IMR-90 (cell line): ENCODE measurements around the gene LY6G6F. TPM values are rescaled to one million over a fixed set of nuclear protein-coding genes. Genes with fewer than 3 reads are reported as not detected.

Source experiments
- ATAC-seq: fragments of 200-7000 bp; cut with Tn5 transposase; 2 replicates; pipeline ENCODE4 v1.9.1; 2020; ENCODE audit warnings: low read depth, mild to moderate bottlenecking, moderate library complexity
- BruUV-seq: library from RNA; stranded (reverse); fragments of 400-500 nt; replicated peaks from 2 replicates; lab custom pipeline; 2021; lab: Mats Ljungman, UMichigan
- CTCF ChIA-PET: fragments of 300-600 bp; formaldehyde crosslinking; extraction: SDS; loops from one replicate; lab custom pipeline; 2021; ENCODE audit warnings: antibody characterized with exemption; lab: Yijun Ruan, JAX
- POLR2A ChIA-PET: fragments of 300-600 bp; sonication (Branson Sonifier 250); formaldehyde crosslinking; loops from one replicate; lab custom pipeline; 2022; ENCODE audit warnings: antibody characterized with exemption; ENCODE audit not compliant: unreplicated experiment; lab: Charles Lee
- DNase-seq: peaks from one replicate; pipeline ENCODE4 v3.0.0; 2013
- H2AFZ ChIP-seq: replicated peaks from 2 replicates; pipeline ENCODE3; 2013; ENCODE audit warnings: low read length, mild to moderate bottlenecking; ENCODE audit not compliant: poor library complexity
- H2AK5ac ChIP-seq: 2 replicates; pipeline ENCODE4 v1.6.1; 2013; ENCODE audit warnings: low read depth, low read length, inconsistent platforms
- H2AK9ac ChIP-seq: replicated peaks from 2 replicates; pipeline ENCODE3; 2013; ENCODE audit warnings: mild to moderate bottlenecking, low read depth, low read length, moderate library complexity; ENCODE audit not compliant: poor library complexity
- H2BK120ac ChIP-seq: 2 replicates; pipeline ENCODE4 v1.6.1; 2013; ENCODE audit warnings: low read depth, low read length, inconsistent platforms
- H2BK15ac ChIP-seq: 3 replicates; pipeline ENCODE4 v1.6.1; 2013; ENCODE audit warnings: low read depth, low read length, inconsistent platforms
- H2BK20ac ChIP-seq: 2 replicates; pipeline ENCODE4 v1.6.1; 2013; ENCODE audit warnings: low read depth, mild to moderate bottlenecking, inconsistent platforms, low read length, moderate library complexity
- H2BK5ac ChIP-seq: 2 replicates; pipeline ENCODE4 v1.6.1; 2013; ENCODE audit warnings: mild to moderate bottlenecking, low read depth, low read length, inconsistent platforms; ENCODE audit not compliant: poor library complexity, severe bottlenecking
- H3K14ac ChIP-seq: replicated peaks from 2 replicates; pipeline ENCODE4 v1.6.1; 2013; ENCODE audit warnings: low read depth, low read length, inconsistent platforms
- H3K18ac ChIP-seq: 2 replicates; pipeline ENCODE4 v1.6.1; 2013; ENCODE audit warnings: low read depth, low read length, control low read depth
- H3K23ac ChIP-seq: 2 replicates; pipeline ENCODE4 v1.6.1; 2013; ENCODE audit warnings: low read depth, low read length, inconsistent platforms
- H3K27ac ChIP-seq: 2 replicates; pipeline ENCODE4 v1.5.1; 2013; ENCODE audit warnings: mild to moderate bottlenecking, control low read depth, low read length; ENCODE audit not compliant: insufficient read depth
- H3K27me3 ChIP-seq: 2 replicates; pipeline ENCODE4 v1.6.1; 2013; ENCODE audit warnings: low read length; ENCODE audit not compliant: control insufficient read depth, insufficient read depth
- H3K36me3 ChIP-seq: 2 replicates; pipeline ENCODE4 v1.6.1; 2013; ENCODE audit warnings: low read length, mixed read lengths; ENCODE audit not compliant: control insufficient read depth, insufficient read depth
- H3K4ac ChIP-seq: 2 replicates; pipeline ENCODE4 v1.6.1; 2013; ENCODE audit warnings: low read depth, low read length, inconsistent platforms
- H3K4me1 ChIP-seq: 2 replicates; pipeline ENCODE4 v1.6.1; 2013; ENCODE audit warnings: low read length, mixed read lengths; ENCODE audit not compliant: control insufficient read depth, insufficient read depth
- H3K4me2 ChIP-seq: 2 replicates; pipeline ENCODE4 v1.6.1; 2013; ENCODE audit warnings: low read depth, mild to moderate bottlenecking, control low read depth, low read length, moderate library complexity
- H3K4me3 ChIP-seq: 2 replicates; pipeline ENCODE4 v1.5.1; 2013; ENCODE audit warnings: low read depth, mild to moderate bottlenecking, control low read depth, low read length, moderate library complexity; ENCODE audit not compliant: insufficient read depth
- H3K56ac ChIP-seq: 2 replicates; pipeline ENCODE4 v1.6.1; 2013; ENCODE audit warnings: low read length, inconsistent platforms; ENCODE audit not compliant: insufficient read depth; ENCODE audit errors: extremely low read depth
- H3K79me1 ChIP-seq, 2 experiments: 2 replicates each; pipeline ENCODE4 v1.6.1; 2013; ENCODE audit warnings: low read length in 2 of 2, inconsistent platforms in 1 of 2, low read depth in 1 of 2
- H3K9ac ChIP-seq: 2 replicates; pipeline ENCODE4 v1.6.1; 2013; ENCODE audit warnings: low read depth, low read length, control low read depth
- H3K9me1 ChIP-seq: 2 replicates; pipeline ENCODE4 v1.6.1; 2013; ENCODE audit warnings: low read length, inconsistent platforms; ENCODE audit not compliant: insufficient read depth
- H3K9me3 ChIP-seq: 2 replicates; pipeline ENCODE4 v1.6.1; 2013; ENCODE audit warnings: low read length; ENCODE audit not compliant: control insufficient read depth, insufficient read depth
- H4K20me1 ChIP-seq: 2 replicates; pipeline ENCODE4 v1.6.1; 2013; ENCODE audit warnings: low read length, inconsistent platforms; ENCODE audit not compliant: insufficient read depth
- H4K5ac ChIP-seq: 2 replicates; pipeline ENCODE4 v1.6.1; 2013; ENCODE audit warnings: mild to moderate bottlenecking, low read depth, low read length, control low read depth
- H4K8ac ChIP-seq, 2 experiments: 2 replicates each; pipeline ENCODE4 v1.6.1; 2013; ENCODE audit warnings: low read depth in 2 of 2, low read length in 2 of 2, control low read depth in 1 of 2, inconsistent platforms in 1 of 2
- H4K91ac ChIP-seq: 2 replicates; pipeline ENCODE4 v1.6.1; 2013; ENCODE audit warnings: low read depth, low read length, inconsistent platforms; ENCODE audit not compliant: insufficient read depth
- BHLHE40 ChIP-seq: fragments of 150-350 bp; IDR thresholded peaks from 2 replicates; pipeline ENCODE4 v1.6.1; 2016; ENCODE audit warnings: mild to moderate bottlenecking, low read depth, low read length
- CEBPB ChIP-seq: IDR thresholded peaks from 2 replicates; pipeline ENCODE4 v1.6.1; 2012; ENCODE audit warnings: low read depth, low read length, improper control_type of control experiment
- CHD1 ChIP-seq: IDR thresholded peaks from 2 replicates; pipeline ENCODE4 v1.6.1; 2012; ENCODE audit warnings: low read depth, low read length, improper control_type of control experiment
- CTCF ChIP-seq: conservative IDR thresholded peaks from 2 replicates; pipeline ENCODE4 v1.5.1; 2012; ENCODE audit warnings: mild to moderate bottlenecking, low read depth, low read length, improper control_type of control experiment
- ELK1 ChIP-seq: fragments of 150-350 bp; IDR thresholded peaks from 2 replicates; pipeline ENCODE4 v1.6.1; 2016; ENCODE audit warnings: low read depth, mild to moderate bottlenecking, low read length, moderate library complexity, borderline replicate concordance
- FOS ChIP-seq: fragments of 150-350 bp; IDR thresholded peaks from 2 replicates; pipeline ENCODE4 v1.6.1; 2016; ENCODE audit warnings: low read depth, low read length
- MAFK ChIP-seq: IDR thresholded peaks from 2 replicates; pipeline ENCODE4 v1.6.1; 2012; ENCODE audit warnings: low read depth, low read length, improper control_type of control experiment
- NFE2L2 ChIP-seq: fragments of 150-350 bp; IDR thresholded peaks from 2 replicates; pipeline ENCODE4 v1.6.1; 2016; ENCODE audit warnings: low read depth, mild to moderate bottlenecking, low read length
- POLR2A ChIP-seq: IDR thresholded peaks from 2 replicates; pipeline ENCODE4 v1.6.1; 2012; ENCODE audit warnings: mild to moderate bottlenecking, low read depth, low read length
- RFX5 ChIP-seq: IDR thresholded peaks from 2 replicates; pipeline ENCODE4 v1.8.0; 2012; ENCODE audit warnings: low read depth, mild to moderate bottlenecking, low read length, moderate library complexity
- SMC3 ChIP-seq: fragments of 150-350 bp; IDR thresholded peaks from 2 replicates; pipeline ENCODE4 v1.6.1; 2016; ENCODE audit warnings: low read depth, mild to moderate bottlenecking, antibody characterized with exemption, low read length, moderate library complexity
- WGBS, 2 experiments: methylation state at CpG; one replicate each; pipeline versions ENCODE4 v1.1.5 to v1.1.7; 2013; ENCODE audit warnings: missing lambda C conversion rate in 2 of 2; ENCODE audit not compliant: insufficient read length in 1 of 2; ENCODE audit errors: extremely low coverage in 2 of 2; 5-methylcytosine and 5-hydroxymethylcytosine counted together
- dilution Hi-C: fragments of 300-500 bp; cut with HindIII; formaldehyde crosslinking; loops from one replicate; pipeline ENCODE4 v1.14.3; 2018; ENCODE audit warnings: low sequenced_read_pairs; ENCODE audit not compliant: unreplicated experiment
- in situ Hi-C: fragments of 300-500 bp; cut with MboI; formaldehyde crosslinking; loops from 3 replicates; pipeline ENCODE4 v1.14.3; 2019; ENCODE audit warnings: low sequenced_read_pairs, inconsistent platforms, mixed read lengths
- intact Hi-C: fragments of 100-400 bp; cut with micrococcal nuclease; formaldehyde crosslinking; loops from 2 replicates; pipeline ENCODE4 v1.10.0; 2022
- polyA plus RNA-seq, 3 experiments: library from polyadenylated mRNA; depleted of rRNA; stranded (reverse); fragments of >200 nt; gene quantifications; 2 replicates each; pipeline ENCODE4 v1.2.3, GENCODE V29; 2012; ENCODE audit warnings: low replicate concordance in 1 of 3
- total RNA-seq: library from RNA; depleted of rRNA; stranded (reverse); fragments of >200 nt; gene quantifications from 2 replicates; pipeline ENCODE4 v1.2.3, GENCODE V29; 2012

Gene LY6G6F
- total and polyA plus RNA-seq, 2 of the 4 experiments (the other 2 are of a cell fraction) = not detected

GRCh38 chr6:31744422-31744821, 37.8 kb downstream of the LY6G6F start:
- 86% methylated on average over 1 of the region's 1 CpG; no CpG with 5 or more reads in 1 of the 2 experiments for WGBS, 2 experiments

More at GRCh38 chr6:31744422-31744821, 37.8 kb downstream of the LY6G6F start:
- no peak overlapping the region for H3K18ac ChIP-seq
- no peak overlapping the region for H2BK15ac ChIP-seq
- H4K5ac ChIP-seq = no peak overlapping the region
- no TSS peak for BruUV-seq
- H3K4me3 ChIP-seq = no peak overlapping the region
- H3K14ac ChIP-seq = no peak overlapping the region
- no peak overlapping the region for H3K23ac ChIP-seq
- H2BK20ac ChIP-seq = no peak overlapping the region
- no peak overlapping the region for H3K27ac ChIP-seq
- no peak overlapping the region for H2AK9ac ChIP-seq
- intact Hi-C loops (no loop called here), dilution Hi-C loops (no loop called here), in situ Hi-C loops (no loop called here)
- H3K4ac ChIP-seq = no peak overlapping the region
- no peak overlapping the region for H2BK120ac ChIP-seq
- no peaks in the 10 kb centered on the region; the same call in 1 of the 2 replicates for H3K4me1 ChIP-seq
- no peaks in the 10 kb centered on the region for H3K27me3 ChIP-seq
- H2AK5ac ChIP-seq = no peak overlapping the region
- peaks cover 3% of the 10 kb centered on the region for H3K36me3 ChIP-seq
- no peaks in the 10 kb centered on the region for H4K20me1 ChIP-seq
- no peak overlapping the region for H2BK5ac ChIP-seq
- DNase-seq = no peak
- CTCF ChIA-PET = no interaction called here
- no peak overlapping the region for H2AFZ ChIP-seq
- POLR2A ChIA-PET = no interaction called here
- peaks cover 3% of the 10 kb centered on the region for H3K9me1 ChIP-seq
- H4K91ac ChIP-seq = no peak overlapping the region
- peaks cover 4 to 19% of the 10 kb centered on the region in 2 experiments; a peak in 3 of 4 replicates for H3K79me1 ChIP-seq
- H3K9me3 ChIP-seq = no peaks in the 10 kb centered on the region
- TF ChIP-seq CTCF = no peak
- TF ChIP-seq NFE2L2 = no peak
- no peak for TF ChIP-seq POLR2A
- no peak for TF ChIP-seq MAFK
- no peak for TF ChIP-seq FOS
- no peak for TF ChIP-seq CEBPB
- no peak for TF ChIP-seq SMC3
- TF ChIP-seq BHLHE40 = no peak
- TF ChIP-seq CHD1 = no peak
- no peak for TF ChIP-seq RFX5
- TF ChIP-seq ELK1 = no peak
- no peak overlapping the region for H3K4me2 ChIP-seq
- no peak overlapping the region for H4K8ac ChIP-seq
- H3K9ac ChIP-seq = no peak overlapping the region
- no peak overlapping the region for H3K56ac ChIP-seq
- no peak for ATAC-seq
